Natural killer cell (primary cell): ENCODE data around the gene DNM2. TPM values are rescaled to one million over a fixed set of nuclear protein-coding genes. Genes with fewer than 3 reads are reported as not detected.
"Not testable (repeated sequence)": the region's sequence is repeated elsewhere in the genome, so short reads cannot be mapped to it uniquely, and the experiment has no call there.

Experiments
- ATAC-seq, 3 donors: fragments of 150-1000 bp in 2 of 3; fragments of 200-7000 bp in 1 of 3; cut with Tn5 transposase; 1 replicate in 1 of 3; 2 replicates in 2 of 3; pipeline ENCODE4 v1.10.0; 2021; ENCODE audit warnings: mild to moderate bottlenecking in 2 of 3, moderate library complexity in 2 of 3
- DNase-seq, 2 donors: peaks; one replicate each; pipeline versions ENCODE4 v3.0.0 to v3.0.0-alpha.2; 2013 to 2021; ENCODE audit warnings: mixed read lengths in 1 of 2
- H3K27ac ChIP-seq: one replicate; pipeline ENCODE4 v1.5.1; 2013; ENCODE audit warnings: mild to moderate bottlenecking, low read length
- H3K27me3 ChIP-seq: one replicate; pipeline ENCODE4 v1.6.1; 2013; ENCODE audit warnings: low read length; ENCODE audit not compliant: control insufficient read depth, insufficient read depth
- H3K36me3 ChIP-seq: one replicate; pipeline ENCODE4 v1.6.1; 2013; ENCODE audit warnings: low read length; ENCODE audit not compliant: control insufficient read depth, insufficient read depth
- H3K4me1 ChIP-seq: one replicate; pipeline ENCODE4 v1.6.1; 2013; ENCODE audit warnings: low read length; ENCODE audit not compliant: control insufficient read depth, insufficient read depth
- H3K4me3 ChIP-seq: one replicate; pipeline ENCODE4 v1.5.1; 2013; ENCODE audit warnings: low read length
- H3K9me3 ChIP-seq: one replicate; pipeline ENCODE4 v1.6.1; 2013; ENCODE audit warnings: low read length; ENCODE audit not compliant: control insufficient read depth, insufficient read depth
- H3K27ac Mint-ChIP-seq, 2 donors: one replicate each; pipeline ENCODE4 v1.8.0; 2022; ENCODE audit warnings: mild to moderate bottlenecking in 2 of 2, mixed read lengths in 2 of 2, moderate library complexity in 1 of 2
- H3K27me3 Mint-ChIP-seq, 2 donors: one replicate each; pipeline ENCODE4 v1.8.0; 2022; ENCODE audit warnings: low read depth in 2 of 2, mixed read lengths in 2 of 2
- H3K36me3 Mint-ChIP-seq: one replicate; pipeline ENCODE4 v1.8.0; 2022; ENCODE audit warnings: mixed read lengths
- H3K4me1 Mint-ChIP-seq, 2 donors: one replicate each; pipeline ENCODE4 v1.8.0; 2022; ENCODE audit warnings: mixed read lengths in 2 of 2
- H3K4me3 Mint-ChIP-seq: one replicate; pipeline ENCODE4 v1.8.0; 2022; ENCODE audit warnings: mild to moderate bottlenecking, moderate library complexity, mixed read lengths
- H3K9me3 Mint-ChIP-seq, 2 donors: one replicate each; pipeline ENCODE4 v1.8.0; 2022; ENCODE audit warnings: mixed read lengths in 2 of 2
- CTCF ChIP-seq: fragments of 200-600 bp; IDR thresholded peaks from one replicate; pipeline ENCODE4 v1.8.0; 2022; ENCODE audit warnings: antibody characterized with exemption
- WGBS: methylation state at CpG from one replicate; pipeline ENCODE4 v1.1.7; 2013; ENCODE audit warnings: missing lambda C conversion rate; ENCODE audit not compliant: insufficient coverage; 5-methylcytosine and 5-hydroxymethylcytosine counted together
- intact Hi-C: fragments of 100-400 bp; cut with micrococcal nuclease; formaldehyde crosslinking; loops from one replicate; pipeline ENCODE4 v1.14.2; 2022
- total RNA-seq, 4 donors: library from RNA; stranded (reverse); fragments of 120-200 nt in 1 of 4; gene quantifications; one replicate each; pipeline versions ENCODE4 v1.2.3 to v1.2.4, GENCODE V29; 2013 to 2022

The DNM2 gene
- total RNA-seq, 3 donors from 2014 or later (not counting 1 experiment from before 2014, with no cell fraction given) = 419 to 491 (median 428) TPM

- H3K4me3 Mint-ChIP-seq = no peak overlapping the region
Measured at GRCh38 chr19:10756791-10757190, 38.9 kb downstream of the DNM2 start.

GRCh38 chr19:10758050-10758449 lies 40.2 kb downstream of the DNM2 start:
- not testable (repeated sequence) for H3K4me3 Mint-ChIP-seq

More at GRCh38 chr19:10756791-10757190, 38.9 kb downstream of the DNM2 start:
- DNase-seq = no peak
- no peak overlapping the region for H3K4me3 ChIP-seq
- H3K27me3 Mint-ChIP-seq = no peaks in the 10 kb centered on the region
- no peak for TF ChIP-seq CTCF
- no peaks in the 10 kb centered on the region for H3K9me3 ChIP-seq
- ATAC-seq = no peak
- H3K27ac ChIP-seq = peak overlapping the region; percentile 2
- 93% methylated on average over 7 of the region's 7 CpGs for whole genome bisulfite sequencing
- no peaks in the 10 kb centered on the region for H3K36me3 Mint-ChIP-seq
- no peaks in the 10 kb centered on the region for H3K9me3 Mint-ChIP-seq
- peaks cover 81% of the 10 kb centered on the region for H3K4me1 ChIP-seq
- H3K27me3 ChIP-seq = no peaks in the 10 kb centered on the region
- H3K27ac Mint-ChIP-seq = peak overlapping the region; percentile 94 to 97
- intact Hi-C loops = no loop called here
- H3K36me3 ChIP-seq = peaks cover 7% of the 10 kb centered on the region
- peaks cover 69 to 81% of the 10 kb centered on the region in 2 donors for H3K4me1 Mint-ChIP-seq

GRCh38 chr19:10758978-10759377 lies 41.1 kb downstream of the DNM2 start:
- H3K4me3 ChIP-seq = no peak overlapping the region
- peak overlapping the region; percentile 91 for H3K4me3 Mint-ChIP-seq
- H3K36me3 ChIP-seq = peaks cover 8% of the 10 kb centered on the region
- 100% methylated on average over 2 of the region's 5 CpGs for WGBS
- intact Hi-C loops = loop anchor here (1.0 to 2.0 kb wide), 3 partner anchors 28 to 42 kb away; no protein-coding TSS in a partner anchor
- no peaks in the 10 kb centered on the region for H3K27me3 Mint-ChIP-seq
- H3K27ac ChIP-seq = peak overlapping the region; percentile 75
- H3K9me3 Mint-ChIP-seq = no peaks in the 10 kb centered on the region
- ATAC-seq (no peak), DNase-seq (no peak)
- peaks cover 75 to 83% of the 10 kb centered on the region in 2 donors for H3K4me1 Mint-ChIP-seq
- H3K27me3 ChIP-seq = no peaks in the 10 kb centered on the region
- H3K4me1 ChIP-seq = peaks cover 89% of the 10 kb centered on the region
- no peaks in the 10 kb centered on the region for H3K9me3 ChIP-seq
- H3K36me3 Mint-ChIP-seq = no peaks in the 10 kb centered on the region
- H3K27ac Mint-ChIP-seq = peak overlapping the region; percentile 97 to 98
- TF ChIP-seq CTCF = no peak

More at GRCh38 chr19:10758050-10758449, 40.2 kb downstream of the DNM2 start:
- no CpG with 5 or more reads among the region's 1 CpG for WGBS
- not testable (repeated sequence) for H3K36me3 Mint-ChIP-seq, H3K4me3 ChIP-seq, H3K27me3 ChIP-seq, ATAC-seq, H3K9me3 Mint-ChIP-seq, DNase-seq, H3K9me3 ChIP-seq, H3K27me3 Mint-ChIP-seq, H3K36me3 ChIP-seq
- Mint-ChIP-seq H3K27ac (peak overlapping the region; percentile 94 to 97), H3K4me1 (peaks cover 71 to 82% of the 10 kb centered on the region in 2 donors)
- H3K27ac ChIP-seq = peak overlapping the region; percentile 56
- peaks cover 81% of the 10 kb centered on the region for H3K4me1 ChIP-seq
- intact Hi-C loops = loop anchor here (2.0 kb wide), 1 partner anchor 27 kb away; no protein-coding TSS in a partner anchor

GRCh38 chr19:10760273-10760944 lies 42.5 kb downstream of the DNM2 start:
- Histone ChIP-seq H3K36me3 (peaks cover 8% of the 10 kb centered on the region), H3K9me3 (no peaks in the 10 kb centered on the region), H3K4me3 (no peak overlapping the region), H3K27me3 (no peaks in the 10 kb centered on the region), H3K27ac (peak overlapping the region; percentile 75), H3K4me1 (peaks cover 90% of the 10 kb centered on the region)
- peak; percentile 33 to 56 for DNase-seq
- intact Hi-C loops = no loop called here
- TF ChIP-seq CTCF = no peak
- Mint-ChIP-seq H3K9me3 (no peaks in the 10 kb centered on the region), H3K36me3 (no peaks in the 10 kb centered on the region), H3K4me1 (peaks cover 75 to 83% of the 10 kb centered on the region in 2 donors), H3K27me3 (no peaks in the 10 kb centered on the region), H3K4me3 (peak overlapping the region; percentile 91), H3K27ac (peak overlapping the region; percentile 97 to 98)
- 32% methylated on average over 14 of the region's 17 CpGs for WGBS
- peak in 1 of 3 donors; percentile 43 for ATAC-seq
